H1 (cell line): ENCODE data around the gene IGFBP6. TPM values are rescaled to one million over a fixed set of nuclear protein-coding genes. Genes with fewer than 3 reads are reported as not detected.

Experiments
- CTCF ChIA-PET: fragments of 300-600 bp; sonication (Branson Sonifier 250); formaldehyde crosslinking; loops from one replicate; lab custom pipeline; 2021; ENCODE audit not compliant: partially characterized antibody; lab: Charles Lee
- POLR2A ChIA-PET: fragments of 300-600 bp; sonication (Branson Sonifier 250); formaldehyde crosslinking; loops from one replicate; lab custom pipeline; 2021; ENCODE audit warnings: inconsistent platforms; ENCODE audit not compliant: partially characterized antibody; lab: Charles Lee
- DNase-seq, 2 experiments: peaks; one replicate each; pipeline versions ENCODE4 v3.0.0 to v3.0.0-alpha.2; 2010 to 2022; ENCODE audit warnings: low spot score in 2 of 2, low read depth in 1 of 2, mixed read lengths in 1 of 2
- FAIRE-seq: peaks from 2 replicates; lab custom pipeline; 2011; peaks lifted over from hg19 to GRCh38; lab: Jason Lieb, UNC
- H2AFZ ChIP-seq: 2 replicates; pipeline ENCODE4 v1.8.1; 2012; ENCODE audit warnings: low read length, inconsistent platforms
- H2AK5ac ChIP-seq: 2 replicates; pipeline ENCODE4 v1.6.1; 2013; ENCODE audit warnings: low read depth, low read length
- H2BK120ac ChIP-seq: replicated peaks from 2 replicates; pipeline ENCODE3; 2013; ENCODE audit warnings: low read depth, low read length, inconsistent platforms
- H2BK12ac ChIP-seq: 2 replicates; pipeline ENCODE4 v1.6.1; 2013; ENCODE audit warnings: low read depth, low read length
- H2BK15ac ChIP-seq: 2 replicates; pipeline ENCODE4 v1.6.1; 2013; ENCODE audit warnings: low read length
- H2BK20ac ChIP-seq: 2 replicates; pipeline ENCODE4 v1.6.1; 2013; ENCODE audit warnings: low read length
- H2BK5ac ChIP-seq: 2 replicates; pipeline ENCODE4 v1.6.1; 2013; ENCODE audit warnings: low read depth, low read length
- H3K14ac ChIP-seq: 2 replicates; pipeline ENCODE4 v1.6.1; 2013; ENCODE audit warnings: inconsistent platforms; ENCODE audit not compliant: insufficient read length
- H3K18ac ChIP-seq: 2 replicates; pipeline ENCODE4 v1.6.1; 2013; ENCODE audit warnings: low read length; ENCODE audit errors: extremely low read depth
- H3K23ac ChIP-seq: 2 replicates; pipeline ENCODE4 v1.6.1; 2013; ENCODE audit warnings: inconsistent platforms; ENCODE audit not compliant: insufficient read length
- H3K23me2 ChIP-seq: 2 replicates; pipeline ENCODE4 v1.6.1; 2013; ENCODE audit warnings: low read depth, low read length
- H3K27ac ChIP-seq: 2 replicates; pipeline ENCODE4 v1.6.1; 2011; ENCODE audit warnings: low read depth, low read length, inconsistent platforms
- H3K27me3 ChIP-seq, 4 experiments: replicated peaks in 1 of 4; 1 replicate in 1 of 4; 2 replicates in 3 of 4; pipeline versions ENCODE4 v1.6.1 to v1.8.1; 2011 to 2013; ENCODE audit warnings: low read length in 3 of 4, mild to moderate bottlenecking in 3 of 4, inconsistent platforms in 2 of 4, mixed read lengths in 2 of 4, moderate library complexity in 1 of 4; ENCODE audit not compliant: control insufficient read depth in 3 of 4, insufficient read depth in 3 of 4; ENCODE audit errors: extremely low read depth in 1 of 4
- H3K36me3 ChIP-seq, 4 experiments: 2 replicates each; pipeline versions ENCODE4 v1.6.1 to v1.8.1; 2011 to 2013; ENCODE audit warnings: mild to moderate bottlenecking in 4 of 4, low read length in 3 of 4, moderate library complexity in 2 of 4, control low read depth in 1 of 4, inconsistent platforms in 1 of 4; ENCODE audit not compliant: insufficient read depth in 4 of 4, control insufficient read depth in 2 of 4
- H3K4ac ChIP-seq: replicated peaks from 2 replicates; pipeline ENCODE3; 2013; ENCODE audit warnings: low read length, low read depth, mixed read lengths, inconsistent platforms; ENCODE audit not compliant: insufficient read length
- H3K4me1 ChIP-seq, 4 experiments: replicated peaks in 1 of 4; 1 replicate in 1 of 4; 2 replicates in 3 of 4; pipeline versions ENCODE4 v1.6.1 to v1.8.1; 2011 to 2013; ENCODE audit warnings: low read length in 3 of 4, inconsistent platforms in 2 of 4, mixed read lengths in 1 of 4; ENCODE audit not compliant: insufficient read depth in 4 of 4, control insufficient read depth in 3 of 4
- H3K4me2 ChIP-seq, 2 experiments: 2 replicates each; pipeline versions ENCODE4 v1.6.1 to v1.8.1; 2011 to 2013; ENCODE audit warnings: low read depth in 2 of 2, low read length in 2 of 2, control low read depth in 1 of 2, inconsistent platforms in 1 of 2, mild to moderate bottlenecking in 1 of 2; ENCODE audit not compliant: insufficient read depth in 1 of 2
- H3K4me3 ChIP-seq, 4 experiments: fragments of 200-600, 300-600 bp in 1 of 4; sonication (generic), shearing (Covaris generic), sonication (Bioruptor Twin) in 1 of 4; 2 replicates each; pipeline versions ENCODE4 v1.5.1 to v1.8.1; 2011 to 2016; ENCODE audit warnings: low read length in 4 of 4, low read depth in 3 of 4, control low read depth in 2 of 4, inconsistent platforms in 2 of 4, mild to moderate bottlenecking in 2 of 4, mixed read lengths in 1 of 4, moderate library complexity in 1 of 4; ENCODE audit not compliant: insufficient read depth in 2 of 4; ENCODE audit errors: extremely low read depth in 1 of 4
- H3K56ac ChIP-seq: replicated peaks from 2 replicates; pipeline ENCODE3; 2013; ENCODE audit warnings: low read depth, mild to moderate bottlenecking, mixed read lengths, low read length, inconsistent platforms; ENCODE audit not compliant: insufficient read length
- H3K79me1 ChIP-seq: 2 replicates; pipeline ENCODE4 v1.6.1; 2013; ENCODE audit warnings: low read depth, low read length, control low read depth
- H3K79me2 ChIP-seq, 2 experiments: 2 replicates each; pipeline versions ENCODE4 v1.6.1 to v1.8.1; 2012 to 2013; ENCODE audit warnings: low read length in 2 of 2, mild to moderate bottlenecking in 2 of 2, inconsistent platforms in 1 of 2; ENCODE audit not compliant: insufficient read depth in 2 of 2, control insufficient read depth in 1 of 2
- H3K9ac ChIP-seq, 4 experiments: replicated peaks in 1 of 4; 1 replicate in 1 of 4; 2 replicates in 3 of 4; pipeline versions ENCODE4 v1.6.1 to v1.8.1; 2011 to 2013; ENCODE audit warnings: low read depth in 3 of 4, low read length in 3 of 4, control low read depth in 2 of 4, mild to moderate bottlenecking in 2 of 4, moderate library complexity in 2 of 4, inconsistent platforms in 1 of 4; ENCODE audit errors: extremely low read depth in 1 of 4
- H3K9me3 ChIP-seq, 2 experiments: 2 replicates each; pipeline versions ENCODE4 v1.6.1 to v1.8.1; 2012 to 2013; ENCODE audit warnings: mild to moderate bottlenecking in 2 of 2, moderate library complexity in 2 of 2, control low read depth in 1 of 2, inconsistent platforms in 1 of 2, low read depth in 1 of 2, low read length in 1 of 2, mixed read lengths in 1 of 2; ENCODE audit not compliant: insufficient read depth in 2 of 2
- H4K20me1 ChIP-seq, 2 experiments: replicated peaks in 1 of 2; 2 replicates each; pipeline versions ENCODE3 to v1.8.1; 2011 to 2013; ENCODE audit warnings: inconsistent platforms in 2 of 2, low read length in 2 of 2, mild to moderate bottlenecking in 1 of 2; ENCODE audit not compliant: insufficient read depth in 2 of 2, control insufficient read depth in 1 of 2
- H4K5ac ChIP-seq: 2 replicates; pipeline ENCODE4 v1.6.1; 2013; ENCODE audit warnings: low read length, low read depth, mixed read lengths, inconsistent platforms; ENCODE audit not compliant: insufficient read length
- H4K8ac ChIP-seq: 2 replicates; pipeline ENCODE4 v1.8.0; 2013; ENCODE audit warnings: mild to moderate bottlenecking, moderate library complexity, low read length, inconsistent platforms; ENCODE audit not compliant: insufficient read depth; ENCODE audit errors: extremely low read depth
- H4K91ac ChIP-seq: replicated peaks from 2 replicates; pipeline ENCODE3; 2013; ENCODE audit warnings: low read length, mixed read lengths, inconsistent platforms; ENCODE audit not compliant: insufficient read length
- WGBS, 2 experiments: shearing (Covaris generic) in 1 of 2; methylation state at CpG; one replicate each; pipeline versions ENCODE4 v1.1.6 to v1.1.7; 2013 to 2015; ENCODE audit warnings: low lambda C conversion rate in 2 of 2, mixed read lengths in 2 of 2, inconsistent platforms in 1 of 2, low coverage in 1 of 2, missing lambda C conversion rate in 1 of 2; ENCODE audit not compliant: insufficient replicate concordance in 2 of 2, insufficient coverage in 1 of 2, insufficient read length in 1 of 2; ENCODE audit errors: extremely low coverage in 1 of 2, missing lambda C conversion rate in 1 of 2; 5-methylcytosine and 5-hydroxymethylcytosine counted together
- polyA plus RNA-seq, 7 experiments: library from polyadenylated mRNA; depleted of rRNA in 3 of 7; stranded (reverse) in 5 of 7; unstranded in 2 of 7; fragments of >200 nt in 5 of 7; fragments of 200-250 nt in 2 of 7; gene quantifications; 1 replicate in 5 of 7; 2 replicates in 1 of 7; 4 replicates in 1 of 7; pipeline versions ENCODE4 v1.2.1 to v1.2.3, GENCODE V29; 2011 to 2013; ENCODE audit warnings: missing spikeins in 2 of 7, mixed read lengths in 2 of 7
- total RNA-seq: library from RNA; stranded (reverse); fragmentation: NEBNext Ultra II Directional; extraction: Animal tissue kit (Norgen Biotek cat#: 25700); gene quantifications from 2 replicates; pipeline ENCODE4 v1.2.1, GENCODE V29; 2021

IGFBP6 gene
- total and polyA plus RNA-seq, 2 of the 8 experiments (the other 6 are each of a cell fraction or from before 2014, with no cell fraction given): 13.7 to 14.7 TPM

- DNase-seq: no peak
- H3K9me3 ChIP-seq: no peaks in the 10 kb centered on the region
- H3K23ac ChIP-seq: no peak overlapping the region
- no peaks in the 10 kb centered on the region for H3K79me1 ChIP-seq
- ChIA-PET POLR2A (no interaction called here), CTCF (interaction anchor here (0.6 to 4.6 kb wide), 4 partner anchors 28 to 1112 kb away, joined by 3 to 15 read pairs (median 8); no protein-coding TSS in a partner anchor)
- no peak overlapping the region for H3K27ac ChIP-seq
- no peak overlapping the region for H4K91ac ChIP-seq
- no peak overlapping the region for H4K8ac ChIP-seq
- H3K4me1 ChIP-seq: no peaks in the 10 kb centered on the region
- H3K79me2 ChIP-seq: no peaks in the 10 kb centered on the region
- no peaks in the 10 kb centered on the region for H3K36me3 ChIP-seq
- no peak overlapping the region for H2AFZ ChIP-seq
- H2BK12ac ChIP-seq: no peak overlapping the region
- no peak overlapping the region for H3K18ac ChIP-seq
- H3K56ac ChIP-seq: no peak overlapping the region
- H3K27me3 ChIP-seq: no peaks in the 10 kb centered on the region
- H3K14ac ChIP-seq: no peak overlapping the region
- H4K20me1 ChIP-seq: no peaks in the 10 kb centered on the region
- no peak overlapping the region for H2BK120ac ChIP-seq
- no peak overlapping the region for H2BK15ac ChIP-seq
- no peak overlapping the region for H3K4me2 ChIP-seq
- no peak overlapping the region for H2BK5ac ChIP-seq
- H3K9ac ChIP-seq: no peak overlapping the region
- 94% methylated on average over 1 of the region's 1 CpG; no CpG with 5 or more reads in 1 of the 2 experiments for WGBS, 2 experiments
- H3K4ac ChIP-seq: no peak overlapping the region
- no peak overlapping the region for H2AK5ac ChIP-seq
- H3K4me3 ChIP-seq: no peak overlapping the region
- no peak overlapping the region for H4K5ac ChIP-seq
- no peak for FAIRE-seq
- no peak overlapping the region for H2BK20ac ChIP-seq
- H3K23me2 ChIP-seq: no peaks in the 10 kb centered on the region
Measured at GRCh38 chr12:53127169-53127568, 29.7 kb downstream of the IGFBP6 start.
